SIG-M5 (cell line): ENCODE results near the gene ANKRD13A.

Experiments
- DNase-seq: peaks from one replicate; lab custom pipeline; 2025; lab: John Stamatoyannopoulos, UW

The ANKRD13A gene

DNA sequence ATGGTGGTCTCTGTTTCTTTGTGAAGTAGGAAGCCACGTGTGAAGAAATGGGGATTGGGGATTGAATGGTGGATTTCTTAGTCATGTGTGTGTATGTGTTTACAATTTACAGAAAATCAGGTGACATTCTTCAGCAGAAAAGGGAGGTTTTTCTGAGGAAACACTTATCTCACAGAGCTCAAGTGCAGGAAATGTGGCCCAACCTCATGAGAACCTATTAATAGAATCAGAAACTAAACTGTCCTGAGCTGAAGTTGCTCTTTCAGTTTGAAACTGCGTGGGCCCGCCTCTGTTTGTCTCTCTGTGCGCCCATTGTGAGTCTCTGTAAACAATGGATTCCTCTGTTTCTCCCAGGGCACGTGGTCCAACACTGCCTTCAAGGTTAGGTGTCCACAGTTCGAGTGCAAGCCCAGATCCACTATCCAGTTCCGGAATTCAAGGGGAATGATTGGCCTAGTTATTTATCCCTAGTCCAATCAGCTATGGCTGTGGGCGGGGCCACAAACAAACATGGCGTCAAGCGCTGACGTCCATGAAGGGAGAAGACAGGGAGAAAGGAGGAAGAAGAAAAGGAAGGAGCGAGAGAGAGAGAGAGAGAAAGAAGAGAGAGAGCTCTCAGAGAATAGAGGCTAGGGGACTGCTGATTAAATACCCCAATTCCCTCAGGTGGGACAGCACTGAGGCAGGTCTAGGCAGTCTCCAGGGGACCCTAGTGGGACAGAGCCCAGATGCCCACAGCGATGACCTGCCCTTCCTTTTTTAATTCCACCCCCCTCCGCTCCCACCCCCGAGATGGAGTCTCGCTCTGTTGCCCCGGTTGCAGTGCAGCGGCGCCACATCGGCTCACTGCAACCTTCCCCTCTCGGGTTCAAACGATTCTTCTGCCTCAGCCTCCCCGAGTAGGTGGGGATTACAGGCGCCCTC is 80.5 kb downstream of the ANKRD13A start:
- no peak for DNase-seq

- no peak for DNase-seq
Observed at GRCh38 chr12:110080410-110080809, 81.2 kb downstream of the ANKRD13A start.

DNA sequence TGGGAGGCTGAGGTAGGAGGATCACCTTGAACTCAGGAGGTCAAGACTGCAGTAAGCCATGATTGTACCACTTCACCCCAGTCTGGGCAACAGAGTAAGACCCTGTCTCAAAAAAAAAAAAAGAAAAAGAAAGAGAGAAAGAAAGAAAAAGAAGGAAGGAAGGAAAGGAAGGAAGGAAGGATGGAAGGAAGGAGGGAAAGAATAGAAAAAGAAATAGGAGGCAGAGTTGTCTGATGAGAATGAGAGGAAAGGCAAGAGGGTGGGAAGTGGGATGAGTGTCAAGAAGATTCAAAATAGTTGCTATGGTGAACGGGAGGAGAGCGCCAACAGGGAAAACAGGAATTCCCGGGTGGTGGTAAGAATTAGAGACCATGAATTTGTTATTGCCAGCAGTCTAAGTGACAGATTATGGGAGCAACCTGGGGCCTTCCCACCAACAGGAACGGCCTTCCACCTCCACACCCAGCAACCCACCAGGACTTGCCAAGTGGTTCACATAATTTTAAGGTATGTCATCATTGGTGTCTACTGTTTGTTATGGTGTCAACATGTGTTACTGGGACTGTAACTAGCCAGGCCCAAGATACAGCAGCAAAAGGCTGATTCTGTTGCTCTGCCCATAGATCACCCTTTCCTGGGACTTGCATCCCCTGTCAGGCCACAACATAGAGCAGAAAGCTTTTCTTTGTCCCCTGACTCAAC is 85.2 kb downstream of the ANKRD13A start:
- DNase-seq, result no peak

DNA sequence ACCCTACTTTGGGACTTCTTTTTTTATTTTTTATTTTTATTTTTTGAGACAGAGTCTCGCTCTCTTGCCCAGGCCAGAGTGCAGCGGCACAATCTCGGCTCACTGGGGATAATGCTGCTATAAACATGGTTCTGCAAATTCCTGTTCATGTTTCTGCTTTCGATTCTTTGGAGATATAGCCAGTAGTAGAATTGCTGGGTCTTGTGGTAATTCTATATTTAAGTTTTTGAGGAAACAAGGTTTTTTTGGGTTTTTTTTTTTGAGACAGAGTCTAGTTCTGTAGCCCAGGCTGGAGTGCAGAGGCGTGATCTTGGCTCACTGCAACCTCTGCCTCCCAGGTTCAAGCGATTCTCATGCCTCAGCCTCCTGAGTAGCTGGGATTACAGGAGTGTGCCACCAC is 89.0 kb downstream of the ANKRD13A start:
- peak; percentile 58 for DNase-seq

DNA sequence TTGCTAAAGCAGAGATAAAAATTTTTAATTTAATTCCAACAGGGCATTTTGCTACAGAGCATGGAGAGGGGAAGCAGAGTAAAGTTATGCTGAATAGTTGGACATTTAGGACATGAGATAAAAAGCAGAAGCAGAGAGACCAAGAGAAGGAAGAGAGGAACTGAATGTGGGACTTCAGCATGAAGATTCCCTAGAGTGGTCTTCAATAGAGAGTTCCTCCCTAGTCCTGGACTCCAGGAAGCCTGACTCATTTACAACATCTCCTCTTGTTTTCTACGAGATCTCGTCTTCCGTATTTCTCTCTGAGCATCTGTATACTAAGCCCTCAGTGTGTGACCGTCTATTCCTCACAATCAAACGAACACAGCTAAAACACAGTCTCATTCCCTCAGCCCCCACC is 89.7 kb downstream of the ANKRD13A start:
- DNase-seq, result no peak
